Vagina (tissue), 2 donors: ENCODE results near the gene MBP. TPM values are rescaled to one million over a fixed set of nuclear protein-coding genes. Genes with fewer than 3 reads are reported as not detected.

Experiments used
- DNase-seq, 2 donors: peaks; one replicate each; pipeline ENCODE4 v3.0.0-alpha.2; 2017; ENCODE audit errors: extremely low spot score in 2 of 2
- H3K27ac ChIP-seq: fragments of 200-600 bp; sonication (generic); one replicate; pipeline ENCODE4 v1.5.1; 2019
- H3K27me3 ChIP-seq: fragments of 200-600 bp; sonication (generic); one replicate; pipeline ENCODE4 v1.5.1; 2019
- H3K36me3 ChIP-seq, 2 donors: fragments of 200-600 bp; sonication (generic); one replicate each; pipeline ENCODE4 v1.5.1; 2017 to 2019
- H3K4me1 ChIP-seq: fragments of 200-600 bp; sonication (generic); one replicate; pipeline ENCODE4 v1.5.1; 2019
- H3K4me3 ChIP-seq, 2 donors: fragments of 200-600 bp; sonication (generic); 1 replicate in 1 of 2; 2 replicates in 1 of 2; pipeline ENCODE4 v1.5.1; 2016 to 2019
- H3K9me3 ChIP-seq: fragments of 200-600 bp; sonication (generic); one replicate; pipeline ENCODE4 v1.5.1; 2019
- CTCF ChIP-seq, 3 experiments: fragments of 450-650 bp in 2 of 3; fragments of 200-600 bp in 1 of 3; sonication (generic) in 1 of 3; IDR thresholded peaks; one replicate each; pipeline ENCODE4 v1.5.1; 2017 to 2019; ENCODE audit warnings: antibody characterized with exemption in 3 of 3, mild to moderate bottlenecking in 2 of 3, moderate library complexity in 2 of 3
- POLR2A ChIP-seq, 2 donors: fragments of 450-650 bp; IDR thresholded peaks; one replicate each; pipeline ENCODE4 v1.6.1; 2017; ENCODE audit warnings: antibody characterized with exemption in 2 of 2, mild to moderate bottlenecking in 2 of 2, moderate library complexity in 2 of 2
- POLR2AphosphoS5 ChIP-seq, 2 donors: sonication (generic); formaldehyde crosslinking; IDR thresholded peaks; one replicate each; pipeline ENCODE4 v1.9.0; 2017; ENCODE audit warnings: antibody characterized with exemption in 2 of 2, mild to moderate bottlenecking in 2 of 2, low read depth in 1 of 2; ENCODE audit not compliant: insufficient read depth in 1 of 2
- intact Hi-C: fragments of 100-400 bp; cut with DNase I; formaldehyde crosslinking; loops from one replicate; pipeline ENCODE4 v1.15.1; 2023
- total RNA-seq: library from RNA; depleted of rRNA; stranded (reverse); fragments of >200 nt; gene quantifications from one replicate; pipeline ENCODE4 v1.2.3, GENCODE V29; 2016

Gene MBP
- total RNA-seq, 1 donor from 2014 or later = 33.6 TPM

GRCh38 chr18:77109648-77110019, 22.9 kb downstream of the MBP start:
- no peaks in the 10 kb centered on the region for H3K9me3 ChIP-seq
- no peaks in the 10 kb centered on the region for H3K36me3 ChIP-seq
- TF ChIP-seq POLR2AphosphoS5 (IDR thresholded peaks at IDR 0.05; ENCODE audit: insufficient read depth in 1 of 2, low read depth in 1 of 2) = no peak
- TF ChIP-seq CTCF (IDR thresholded peaks at IDR 0.05) = no peak
- TF ChIP-seq POLR2A (IDR thresholded peaks at IDR 0.05) = no peak
- intact Hi-C loops = no loop called here
- peak in 1 of 2 donors; percentile 72 for DNase-seq
- H3K27ac ChIP-seq = peak overlapping the region; percentile 78
- no peak overlapping the region for H3K4me3 ChIP-seq
- H3K27me3 ChIP-seq = no peaks in the 10 kb centered on the region
- peaks cover 87% of the 10 kb centered on the region for H3K4me1 ChIP-seq

DNA sequence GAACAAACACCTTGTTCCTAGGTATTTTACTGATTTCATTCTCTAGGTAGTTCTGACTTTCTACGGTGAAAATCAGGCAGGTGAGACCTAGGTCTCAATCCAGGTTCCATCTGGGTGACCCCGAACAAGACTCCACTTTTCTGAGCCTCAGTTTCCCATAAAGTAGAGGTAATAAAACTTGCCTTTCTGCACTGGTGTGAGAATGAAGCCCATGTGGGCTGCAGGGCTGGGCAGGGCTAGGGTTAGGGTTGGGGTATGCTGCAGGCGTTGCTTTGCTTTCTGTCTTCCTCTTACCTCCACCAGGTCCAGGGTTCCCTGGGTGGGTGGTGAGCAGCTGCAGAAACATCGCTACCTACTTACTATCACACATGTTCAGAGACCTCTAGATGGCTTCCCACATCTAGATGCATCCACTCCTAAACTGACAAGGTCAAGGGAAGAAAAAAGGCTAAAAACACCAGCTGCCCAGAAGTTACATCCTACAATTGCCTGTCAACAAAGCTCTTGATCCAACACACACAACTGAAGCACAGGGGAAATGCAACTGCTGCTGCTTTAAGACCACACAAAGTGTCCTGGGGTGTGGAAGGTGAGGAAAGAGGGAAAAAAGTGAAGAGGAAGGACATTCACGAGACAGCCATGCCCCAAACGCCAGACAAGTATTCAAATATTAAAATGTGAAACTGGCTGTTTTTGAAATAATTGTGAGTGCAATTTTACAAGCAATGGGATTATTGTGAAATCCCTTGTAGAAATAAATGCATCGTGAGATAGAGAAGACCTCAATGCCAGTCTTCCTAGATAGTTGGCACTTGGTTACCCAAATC, 23.5 kb downstream of the MBP start:
- Histone ChIP-seq H3K9me3 (no peaks in the 10 kb centered on the region), H3K36me3 (no peaks in the 10 kb centered on the region), H3K4me1 (peaks cover 82% of the 10 kb centered on the region), H3K4me3 (peak overlapping the region in 1 of 2 donors; percentile 28), H3K27me3 (no peaks in the 10 kb centered on the region), H3K27ac (peak overlapping the region; percentile 78)
- peak in 1 of 2 donors; percentile 88 for DNase-seq
- intact Hi-C loops = no loop called here
- TF ChIP-seq POLR2AphosphoS5 (IDR thresholded peaks at IDR 0.05; ENCODE audit: insufficient read depth in 1 of 2, low read depth in 1 of 2) (no peak), POLR2A (IDR thresholded peaks at IDR 0.05) (no peak), CTCF (IDR thresholded peaks at IDR 0.05) (no peak)

- peak in 1 of 2 donors; percentile 96 for DNase-seq
- H3K9me3 ChIP-seq = no peaks in the 10 kb centered on the region
- intact Hi-C loops = no loop called here
- H3K4me3 ChIP-seq = peak overlapping the region in 1 of 2 donors; percentile 28
- H3K27me3 ChIP-seq = no peaks in the 10 kb centered on the region
- H3K36me3 ChIP-seq = no peaks in the 10 kb centered on the region
- TF ChIP-seq CTCF (IDR thresholded peaks at IDR 0.05) = no peak
- peak; percentile 26 to 85 for TF ChIP-seq POLR2AphosphoS5 (IDR thresholded peaks at IDR 0.05; ENCODE audit: insufficient read depth in 1 of 2, low read depth in 1 of 2)
- peak in 1 of 2 donors; percentile 6 for TF ChIP-seq POLR2A (IDR thresholded peaks at IDR 0.05)
- peaks cover 79% of the 10 kb centered on the region for H3K4me1 ChIP-seq
- H3K27ac ChIP-seq = peak overlapping the region; percentile 78
Measured at GRCh38 chr18:77108001-77108692, 24.4 kb downstream of the MBP start.

DNA sequence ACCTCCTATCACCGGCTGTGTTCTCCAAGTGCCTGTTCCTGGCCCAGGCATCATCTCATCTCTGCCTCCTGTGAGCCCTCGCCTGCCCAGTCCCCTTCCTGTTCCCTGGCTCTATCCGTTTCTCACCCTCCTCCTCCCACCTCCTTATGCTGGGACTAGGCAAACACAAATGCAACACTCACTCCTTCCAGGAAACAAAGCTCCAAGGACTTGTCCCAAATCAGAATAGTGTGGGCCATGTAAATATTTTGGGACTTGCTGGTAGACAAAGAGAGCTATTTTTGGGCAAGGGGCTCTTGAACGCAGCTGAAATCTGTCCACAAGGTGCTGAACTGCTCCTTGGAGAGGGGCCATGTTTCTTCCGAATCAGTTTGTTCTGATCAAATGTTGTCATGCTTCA, 25.3 kb downstream of the MBP start:
- Histone ChIP-seq H3K27me3 (no peaks in the 10 kb centered on the region), H3K36me3 (no peaks in the 10 kb centered on the region), H3K4me1 (peaks cover 79% of the 10 kb centered on the region), H3K27ac (peak overlapping the region; percentile 78), H3K9me3 (no peaks in the 10 kb centered on the region), H3K4me3 (no peak overlapping the region)
- TF ChIP-seq CTCF (IDR thresholded peaks at IDR 0.05) (no peak), POLR2A (IDR thresholded peaks at IDR 0.05) (no peak), POLR2AphosphoS5 (IDR thresholded peaks at IDR 0.05; ENCODE audit: insufficient read depth in 1 of 2, low read depth in 1 of 2) (no peak)
- DNase-seq = peak in 1 of 2 donors; percentile 89
- intact Hi-C loops = no loop called here
